H9 (cell line): Measurements from ENCODE around the gene GAK. TPM values are rescaled to one million over a fixed set of nuclear protein-coding genes. Genes with fewer than 3 reads are reported as not detected.

ENCODE experiments used
- DNase-seq: peaks from one replicate; pipeline ENCODE4 v3.0.0-alpha.2; 2017
- H2AFZ ChIP-seq: one replicate; pipeline ENCODE4 v1.6.1; 2013; ENCODE audit warnings: mild to moderate bottlenecking, low read length, control low read depth, moderate library complexity
- H2AK5ac ChIP-seq: 2 replicates; pipeline ENCODE4 v1.6.1; 2013; ENCODE audit warnings: low read length, control low read depth, mixed read lengths; ENCODE audit not compliant: insufficient read length
- H2BK120ac ChIP-seq: one replicate; pipeline ENCODE4 v1.6.1; 2013; ENCODE audit warnings: low read depth, mild to moderate bottlenecking, low read length, control low read depth, inconsistent platforms; ENCODE audit not compliant: poor library complexity, severe bottlenecking
- H2BK12ac ChIP-seq: 2 replicates; pipeline ENCODE4 v1.6.1; 2013; ENCODE audit warnings: low read length, control low read depth, mixed read lengths, low read depth; ENCODE audit not compliant: insufficient read length
- H2BK15ac ChIP-seq: 2 replicates; pipeline ENCODE4 v1.6.1; 2013; ENCODE audit warnings: low read depth, low read length, control low read depth
- H2BK20ac ChIP-seq: one replicate; pipeline ENCODE4 v1.6.1; 2013; ENCODE audit warnings: low read depth, mild to moderate bottlenecking, low read length, control low read depth, inconsistent platforms; ENCODE audit not compliant: poor library complexity, severe bottlenecking
- H2BK5ac ChIP-seq: 2 replicates; pipeline ENCODE4 v1.6.1; 2013; ENCODE audit warnings: low read length, control low read depth, mixed read lengths; ENCODE audit not compliant: insufficient read length
- H3K14ac ChIP-seq: 2 replicates; pipeline ENCODE4 v1.6.1; 2013; ENCODE audit warnings: low read length, control low read depth; ENCODE audit not compliant: insufficient read depth
- H3K18ac ChIP-seq: 2 replicates; pipeline ENCODE4 v1.6.1; 2013; ENCODE audit warnings: low read depth, mild to moderate bottlenecking, mixed read lengths, low read length, control low read depth; ENCODE audit not compliant: insufficient read length
- H3K23ac ChIP-seq: 2 replicates; pipeline ENCODE4 v1.6.1; 2013; ENCODE audit warnings: low read length, control low read depth, mixed read lengths, low read depth; ENCODE audit not compliant: insufficient read length
- H3K23me2 ChIP-seq: 2 replicates; pipeline ENCODE4 v1.6.1; 2013; ENCODE audit warnings: low read depth, mild to moderate bottlenecking, mixed read lengths, low read length, control low read depth; ENCODE audit not compliant: insufficient read length, poor library complexity, severe bottlenecking
- H3K27ac ChIP-seq: 2 replicates; pipeline ENCODE4 v1.5.1; 2013; ENCODE audit warnings: low read length, control low read depth, mixed read lengths, low read depth; ENCODE audit not compliant: insufficient read length
- H3K27me3 ChIP-seq: 2 replicates; pipeline ENCODE4 v1.6.1; 2013; ENCODE audit warnings: low read length, control low read depth, inconsistent platforms; ENCODE audit not compliant: insufficient read depth
- H3K4ac ChIP-seq: 2 replicates; pipeline ENCODE4 v1.6.1; 2013; ENCODE audit warnings: low read depth, mild to moderate bottlenecking, control low read depth, inconsistent platforms, low read length, moderate library complexity
- H3K4me1 ChIP-seq: 2 replicates; pipeline ENCODE4 v1.6.1; 2013; ENCODE audit warnings: low read length, control low read depth, inconsistent platforms; ENCODE audit not compliant: insufficient read depth
- H3K4me2 ChIP-seq: 2 replicates; pipeline ENCODE4 v1.6.1; 2013; ENCODE audit warnings: low read length, control low read depth, mixed read lengths; ENCODE audit not compliant: insufficient read length, insufficient read depth
- H3K56ac ChIP-seq: 2 replicates; pipeline ENCODE4 v1.6.1; 2013; ENCODE audit warnings: low read depth, mild to moderate bottlenecking, mixed read lengths, low read length, control low read depth; ENCODE audit not compliant: insufficient read length
- H3K79me1 ChIP-seq: 2 replicates; pipeline ENCODE4 v1.6.1; 2013; ENCODE audit warnings: low read depth, mild to moderate bottlenecking, moderate library complexity, low read length, control low read depth, inconsistent platforms; ENCODE audit not compliant: insufficient read depth, poor library complexity, severe bottlenecking
- H3K79me2 ChIP-seq: 2 replicates; pipeline ENCODE4 v1.6.1; 2013; ENCODE audit warnings: low read length, control low read depth, inconsistent platforms; ENCODE audit not compliant: insufficient read depth
- H3K9ac ChIP-seq: 2 replicates; pipeline ENCODE4 v1.6.1; 2013; ENCODE audit warnings: low read length, control low read depth, mixed read lengths; ENCODE audit not compliant: insufficient read length; ENCODE audit errors: extremely low read depth
- H3K9me3 ChIP-seq: one replicate; pipeline ENCODE4 v1.6.1; 2013; ENCODE audit warnings: low read depth, low read length, inconsistent platforms; ENCODE audit not compliant: control insufficient read depth
- H3T11ph ChIP-seq: one replicate; pipeline ENCODE4 v1.6.1; 2013; ENCODE audit warnings: mild to moderate bottlenecking, low read length, control low read depth, inconsistent platforms
- H4K20me1 ChIP-seq: one replicate; pipeline ENCODE4 v1.6.1; 2013; ENCODE audit not compliant: control insufficient read depth, insufficient read length, insufficient read depth
- H4K5ac ChIP-seq: 2 replicates; pipeline ENCODE4 v1.6.1; 2013; ENCODE audit warnings: low read depth, mild to moderate bottlenecking, mixed read lengths, low read length, control low read depth; ENCODE audit not compliant: insufficient read length
- H4K8ac ChIP-seq: replicated peaks from 2 replicates; pipeline ENCODE4 v1.6.1; 2013; ENCODE audit warnings: low read length, control low read depth, mixed read lengths, low read depth; ENCODE audit not compliant: insufficient read length
- H4K91ac ChIP-seq: 2 replicates; pipeline ENCODE4 v1.6.1; 2013; ENCODE audit warnings: low read depth, mild to moderate bottlenecking, moderate library complexity, mixed read lengths, low read length, control low read depth; ENCODE audit not compliant: insufficient read length
- H3K27ac Mint-ChIP-seq, 3 experiments: 2 replicates in 2 of 3; 3 replicates in 1 of 3; pipeline ENCODE4 v1.8.0; 2020 to 2021; ENCODE audit warnings: mixed read lengths in 3 of 3, mild to moderate bottlenecking in 1 of 3, moderate library complexity in 1 of 3
- H3K27me3 Mint-ChIP-seq: 2 replicates; pipeline ENCODE4 v1.8.0; 2021; ENCODE audit warnings: low read depth, mild to moderate bottlenecking, moderate library complexity, mixed read lengths
- H3K36me3 Mint-ChIP-seq, 3 experiments: 2 replicates in 2 of 3; 3 replicates in 1 of 3; pipeline ENCODE4 v1.8.0; 2020 to 2021; ENCODE audit warnings: low read depth in 3 of 3, mixed read lengths in 3 of 3; ENCODE audit not compliant: insufficient read depth in 1 of 3
- H3K4me1 Mint-ChIP-seq, 2 experiments: 2 replicates each; pipeline ENCODE4 v1.8.0; 2020; ENCODE audit warnings: mixed read lengths in 2 of 2
- H3K4me3 Mint-ChIP-seq, 2 experiments: 2 replicates in 1 of 2; 3 replicates in 1 of 2; pipeline ENCODE4 v1.8.0; 2020 to 2021; ENCODE audit warnings: mild to moderate bottlenecking in 2 of 2, mixed read lengths in 2 of 2, moderate library complexity in 1 of 2
- H3K9me3 Mint-ChIP-seq, 2 experiments: 2 replicates in 1 of 2; 3 replicates in 1 of 2; pipeline ENCODE4 v1.8.0; 2020; ENCODE audit warnings: mild to moderate bottlenecking in 2 of 2, mixed read lengths in 2 of 2, moderate library complexity in 1 of 2
- CTCF ChIP-seq: fragments of 200-600 bp; sonication (generic); conservative IDR thresholded peaks from 3 replicates; pipeline ENCODE4 v1.8.0; 2021; ENCODE audit warnings: antibody characterized with exemption, mild to moderate bottlenecking
- WGBS: extraction: QIAGEN DNeasy Blood & Tissue Kit; methylation state at CpG from one replicate; pipeline ENCODE4 v1.1.7; 2013; ENCODE audit warnings: missing lambda C conversion rate, low lambda C conversion rate, mixed read lengths; ENCODE audit not compliant: insufficient read length; ENCODE audit errors: extremely low coverage; 5-methylcytosine and 5-hydroxymethylcytosine counted together
- total RNA-seq: library from RNA; stranded (reverse); gene quantifications from 2 replicates; pipeline ENCODE4 v1.2.1, GENCODE V29; 2021

The GAK gene
- total RNA-seq, 1 experiment from 2014 or later: 80.7 TPM

GRCh38 chr4:835148-836002 is 96.7 kb downstream of the GAK start:
- Histone ChIP-seq H2AK5ac (no peak overlapping the region), H3K9me3 (no peaks in the 10 kb centered on the region), H4K20me1 (no peaks in the 10 kb centered on the region), H4K8ac (no peak overlapping the region), H2BK5ac (no peak overlapping the region), H3K4ac (no peak overlapping the region), H3K23me2 (no peaks in the 10 kb centered on the region), H2BK20ac (no peak overlapping the region), H3K4me2 (no peak overlapping the region), H3K27me3 (no peaks in the 10 kb centered on the region), H3K79me2 (no peaks in the 10 kb centered on the region), H2BK12ac (no peak overlapping the region), H3K27ac (no peak overlapping the region), H3K9ac (no peak overlapping the region), H4K91ac (no peak overlapping the region), H3K23ac (no peak overlapping the region), H3K14ac (no peak overlapping the region; the same call in 1 of the 2 replicates), H4K5ac (no peak overlapping the region), H3T11ph (no peak overlapping the region), H2BK120ac (no peak overlapping the region), H3K4me1 (no peaks in the 10 kb centered on the region), H2BK15ac (no peak overlapping the region), H2AFZ (no peak overlapping the region), H3K56ac (no peak overlapping the region), H3K18ac (no peak overlapping the region), H3K79me1 (no peaks in the 10 kb centered on the region)
- Mint-ChIP-seq H3K36me3 (peaks cover 0 to 3% (median 0%) of the 10 kb centered on the region in 3 experiments; a peak in 3 of 7 replicates), H3K27ac (no peak overlapping the region), H3K4me1 (no peaks in the 10 kb centered on the region), H3K9me3 (peaks cover 13 to 17% of the 10 kb centered on the region in 2 experiments; a peak in 4 of 5 replicates), H3K4me3 (no peak overlapping the region), H3K27me3 (peaks cover 32% of the 10 kb centered on the region)
- WGBS: no CpG with 5 or more reads among the region's 46 CpGs
- no peak for TF ChIP-seq CTCF
- no peak for DNase-seq
